SK-N-SH (cell line): Measurements from ENCODE around the gene THEMIS. TPM values are rescaled to one million over a fixed set of nuclear protein-coding genes. Genes with fewer than 3 reads are reported as not detected.

Experiments used
- CTCF ChIA-PET: fragments of 300-600, 350-600 bp; formaldehyde crosslinking; extraction: SDS; loops from one replicate; lab custom pipeline; 2021; lab: Yijun Ruan, JAX
- POLR2A ChIA-PET: fragments of 350-600 bp; sonication (Branson Sonifier 250); formaldehyde crosslinking; extraction: SDS; loops from one replicate; lab custom pipeline; 2020; ENCODE audit warnings: antibody characterized with exemption, inconsistent platforms; lab: Yijun Ruan, JAX
- DNase-seq: peaks from one replicate; pipeline ENCODE4 v3.0.0; 2012
- H2AFZ ChIP-seq: fragments of 200-600 bp; sonication (generic); 2 replicates; pipeline ENCODE4 v1.8.1; 2016; ENCODE audit warnings: antibody characterized with exemption, mild to moderate bottlenecking, low read depth
- H3F3A ChIP-seq: fragments of 200-600 bp; sonication (generic); replicated peaks from 2 replicates; pipeline ENCODE3; 2016; ENCODE audit warnings: antibody characterized with exemption, mild to moderate bottlenecking; ENCODE audit not compliant: insufficient read depth
- H3K27ac ChIP-seq, 2 experiments: fragments of 200-500 bp in 1 of 2; fragments of 200-600 bp in 1 of 2; sonication (Bioruptor generic) in 1 of 2; sonication (generic), shearing (Covaris generic) in 1 of 2; 2 replicates each; pipeline versions ENCODE4 v1.5.1 to v1.6.1; 2014 to 2016; ENCODE audit warnings: low read depth in 2 of 2, inconsistent platforms in 1 of 2, low read length in 1 of 2, mild to moderate bottlenecking in 1 of 2, mixed read lengths in 1 of 2
- H3K27me3 ChIP-seq: fragments of 200-600 bp; sonication (generic), shearing (Covaris generic); 2 replicates; pipeline ENCODE4 v1.6.1; 2016; ENCODE audit warnings: mixed run types; ENCODE audit not compliant: insufficient read depth
- H3K36me3 ChIP-seq, 2 experiments: fragments of 200-500 bp in 1 of 2; fragments of 200-600 bp in 1 of 2; sonication (Bioruptor generic) in 1 of 2; sonication (generic) in 1 of 2; replicated peaks in 1 of 2; 2 replicates each; pipeline versions ENCODE3 to v1.5.1; 2014 to 2016; ENCODE audit warnings: low read length in 1 of 2, mild to moderate bottlenecking in 1 of 2; ENCODE audit not compliant: insufficient read depth in 2 of 2, control insufficient read depth in 1 of 2
- H3K4me1 ChIP-seq, 2 experiments: fragments of 200-500 bp in 1 of 2; fragments of 200-600 bp in 1 of 2; sonication (Bioruptor generic) in 1 of 2; sonication (generic), shearing (Covaris generic) in 1 of 2; 2 replicates each; pipeline versions ENCODE4 v1.5.1 to v1.6.1; 2014 to 2016; ENCODE audit warnings: low read depth in 1 of 2, low read length in 1 of 2, mixed run types in 1 of 2; ENCODE audit not compliant: insufficient read depth in 2 of 2, control insufficient read depth in 1 of 2
- H3K4me2 ChIP-seq: fragments of 200-600 bp; sonication (generic), shearing (Covaris generic); 2 replicates; pipeline ENCODE4 v1.6.1; 2017; ENCODE audit warnings: mixed run types
- H3K4me3 ChIP-seq, 2 experiments: fragments of 200-500 bp in 1 of 2; fragments of 200-600 bp in 1 of 2; sonication (Bioruptor generic) in 1 of 2; sonication (generic), shearing (Covaris generic) in 1 of 2; 2 replicates each; pipeline versions ENCODE4 v1.5.1 to v1.8.1; 2014 to 2016; ENCODE audit warnings: low read depth in 2 of 2, inconsistent platforms in 1 of 2, low read length in 1 of 2, mild to moderate bottlenecking in 1 of 2, mixed read lengths in 1 of 2, moderate library complexity in 1 of 2
- H3K79me2 ChIP-seq: fragments of 200-600 bp; sonication (generic); 2 replicates; pipeline ENCODE4 v1.8.1; 2017; ENCODE audit warnings: mild to moderate bottlenecking; ENCODE audit not compliant: insufficient read depth
- H3K9ac ChIP-seq: fragments of 200-600 bp; sonication (generic); 2 replicates; pipeline ENCODE4 v1.6.1; 2017; ENCODE audit warnings: mixed run types
- H3K9me2 ChIP-seq: fragments of 200-600 bp; sonication (generic); 2 replicates; pipeline ENCODE4 v1.6.1; 2017; ENCODE audit warnings: mixed run types
- H3K9me3 ChIP-seq: fragments of 200-600 bp; sonication (generic); 2 replicates; pipeline ENCODE4 v1.6.1; 2017; ENCODE audit warnings: mixed run types, mild to moderate bottlenecking, moderate library complexity
- H4K20me1 ChIP-seq: fragments of 200-600 bp; sonication (generic); 2 replicates; pipeline ENCODE4 v1.6.1; 2017; ENCODE audit warnings: mild to moderate bottlenecking, mixed run types; ENCODE audit not compliant: insufficient read depth
- CTCF ChIP-seq: fragments of 200-600 bp; sonication (generic); IDR thresholded peaks from 2 replicates; pipeline ENCODE4 v1.6.1; 2017; ENCODE audit warnings: antibody characterized with exemption, mild to moderate bottlenecking, moderate library complexity
- EP300 ChIP-seq, 2 experiments: IDR thresholded peaks; 2 replicates each; pipeline versions ENCODE4 v1.4.0 to v1.6.1; 2012; ENCODE audit warnings: borderline replicate concordance in 1 of 2, low read depth in 1 of 2, low read length in 1 of 2
- FOSL2 ChIP-seq: IDR thresholded peaks from 2 replicates; pipeline ENCODE4 v1.4.0; 2012; ENCODE audit warnings: low read depth, mild to moderate bottlenecking, moderate library complexity, borderline replicate concordance
- GABPA ChIP-seq: IDR thresholded peaks from 2 replicates; pipeline ENCODE4 v1.4.0; 2012; ENCODE audit warnings: low read depth, mild to moderate bottlenecking
- GATA2 ChIP-seq: sonication (generic); formaldehyde crosslinking; IDR thresholded peaks from 2 replicates; pipeline ENCODE4 v1.5.0; 2020; ENCODE audit warnings: mild to moderate bottlenecking, missing genetic modification reagents
- JUND ChIP-seq: IDR thresholded peaks from 2 replicates; pipeline ENCODE4 v1.4.0; 2012
- NRF1 ChIP-seq: IDR thresholded peaks from 2 replicates; pipeline ENCODE4 v1.6.1; 2012; ENCODE audit warnings: low read depth, mild to moderate bottlenecking, low read length
- POLR2AphosphoS5 ChIP-seq: IDR thresholded peaks from 2 replicates; pipeline ENCODE4 v1.6.1; 2012; ENCODE audit warnings: low read depth, low read length
- SIN3A ChIP-seq: IDR thresholded peaks from 2 replicates; pipeline ENCODE4 v1.6.1; 2012; ENCODE audit warnings: low read depth, mild to moderate bottlenecking, low read length, moderate library complexity, borderline replicate concordance
- TEAD4 ChIP-seq: IDR thresholded peaks from 2 replicates; pipeline ENCODE4 v1.4.0; 2012; ENCODE audit warnings: mild to moderate bottlenecking, borderline replicate concordance; ENCODE audit not compliant: insufficient read depth
- WGBS: methylation state at CpG from one replicate; pipeline ENCODE4 v1.1.6; 2017; ENCODE audit warnings: low lambda C conversion rate; 5-methylcytosine and 5-hydroxymethylcytosine counted together
- polyA plus RNA-seq, 3 experiments: library from polyadenylated mRNA; depleted of rRNA; stranded (reverse); fragments of >200 nt; gene quantifications; 2 replicates each; pipeline ENCODE4 v1.2.3, GENCODE V29; 2012
- TF ChIP-seq, protein P1 (sequence below): fragments of 150-350 bp; IDR thresholded peaks from 2 replicates; pipeline ENCODE4 v1.6.1; 2017; ENCODE audit warnings: antibody characterized with exemption, low read length, low read depth, borderline replicate concordance
- TF ChIP-seq, protein P2 (sequence below): fragments of 150-350 bp; IDR thresholded peaks from 2 replicates; pipeline ENCODE4 v1.6.1; 2016; ENCODE audit warnings: mild to moderate bottlenecking, low read depth, low read length
- TF ChIP-seq, protein P3 (sequence below): IDR thresholded peaks from 2 replicates; pipeline ENCODE4; 2012
- TF ChIP-seq, protein P4 (sequence below): IDR thresholded peaks from 2 replicates; pipeline ENCODE4 v1.4.0; 2012; ENCODE audit warnings: low read depth, borderline replicate concordance
- TF ChIP-seq, protein P5 (sequence below): IDR thresholded peaks from 2 replicates; pipeline ENCODE4 v1.4.0; 2012; ENCODE audit warnings: low read depth, borderline replicate concordance

The THEMIS gene
- polyA plus RNA-seq, 1 of the 3 experiments (the other 2 are of a cell fraction): not detected

DNA sequence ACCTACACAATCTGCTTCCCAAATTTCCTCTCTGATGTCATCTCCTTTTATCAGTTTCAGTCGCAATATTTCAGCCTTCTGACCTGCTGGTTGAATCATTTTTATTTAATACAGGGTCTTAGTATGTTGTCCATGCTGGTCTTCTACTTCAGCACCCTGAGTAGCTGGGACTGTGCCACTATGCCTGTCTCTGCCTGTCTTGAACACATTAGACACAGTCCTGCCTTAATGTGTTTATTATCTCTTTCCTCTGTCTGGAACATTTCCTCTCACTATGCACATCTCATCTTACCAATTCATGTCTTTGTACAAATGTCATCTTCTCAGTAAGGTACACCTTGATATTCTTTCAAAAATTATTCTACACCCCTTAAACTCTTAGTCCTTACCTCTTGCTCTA, 106.5 kb downstream of the THEMIS start:
- Histone ChIP-seq H3K4me1 (no peaks in the 10 kb centered on the region), H3K4me3 (no peak overlapping the region), H3F3A (no peaks in the 10 kb centered on the region), H4K20me1 (no peaks in the 10 kb centered on the region), H3K4me2 (no peak overlapping the region), H3K79me2 (no peaks in the 10 kb centered on the region), H3K9me3 (no peaks in the 10 kb centered on the region), H3K27me3 (no peaks in the 10 kb centered on the region), H3K9me2 (no peaks in the 10 kb centered on the region), H2AFZ (no peak overlapping the region), H3K36me3 (no peaks in the 10 kb centered on the region), H3K9ac (no peak overlapping the region), H3K27ac (no peak overlapping the region)
- 14% methylated on average over 1 of the region's 1 CpG for WGBS
- TF ChIP-seq, protein P1, sequence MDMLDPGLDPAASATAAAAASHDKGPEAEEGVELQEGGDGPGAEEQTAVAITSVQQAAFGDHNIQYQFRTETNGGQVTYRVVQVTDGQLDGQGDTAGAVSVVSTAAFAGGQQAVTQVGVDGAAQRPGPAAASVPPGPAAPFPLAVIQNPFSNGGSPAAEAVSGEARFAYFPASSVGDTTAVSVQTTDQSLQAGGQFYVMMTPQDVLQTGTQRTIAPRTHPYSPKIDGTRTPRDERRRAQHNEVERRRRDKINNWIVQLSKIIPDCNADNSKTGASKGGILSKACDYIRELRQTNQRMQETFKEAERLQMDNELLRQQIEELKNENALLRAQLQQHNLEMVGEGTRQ: no peak
- no peak for TF ChIP-seq FOSL2
- TF ChIP-seq, protein P2, sequence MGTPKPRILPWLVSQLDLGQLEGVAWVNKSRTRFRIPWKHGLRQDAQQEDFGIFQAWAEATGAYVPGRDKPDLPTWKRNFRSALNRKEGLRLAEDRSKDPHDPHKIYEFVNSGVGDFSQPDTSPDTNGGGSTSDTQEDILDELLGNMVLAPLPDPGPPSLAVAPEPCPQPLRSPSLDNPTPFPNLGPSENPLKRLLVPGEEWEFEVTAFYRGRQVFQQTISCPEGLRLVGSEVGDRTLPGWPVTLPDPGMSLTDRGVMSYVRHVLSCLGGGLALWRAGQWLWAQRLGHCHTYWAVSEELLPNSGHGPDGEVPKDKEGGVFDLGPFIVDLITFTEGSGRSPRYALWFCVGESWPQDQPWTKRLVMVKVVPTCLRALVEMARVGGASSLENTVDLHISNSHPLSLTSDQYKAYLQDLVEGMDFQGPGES: no peak
- no peak for TF ChIP-seq TEAD4
- no peak for TF ChIP-seq SIN3A
- TF ChIP-seq POLR2AphosphoS5: no peak
- TF ChIP-seq, protein P3, sequence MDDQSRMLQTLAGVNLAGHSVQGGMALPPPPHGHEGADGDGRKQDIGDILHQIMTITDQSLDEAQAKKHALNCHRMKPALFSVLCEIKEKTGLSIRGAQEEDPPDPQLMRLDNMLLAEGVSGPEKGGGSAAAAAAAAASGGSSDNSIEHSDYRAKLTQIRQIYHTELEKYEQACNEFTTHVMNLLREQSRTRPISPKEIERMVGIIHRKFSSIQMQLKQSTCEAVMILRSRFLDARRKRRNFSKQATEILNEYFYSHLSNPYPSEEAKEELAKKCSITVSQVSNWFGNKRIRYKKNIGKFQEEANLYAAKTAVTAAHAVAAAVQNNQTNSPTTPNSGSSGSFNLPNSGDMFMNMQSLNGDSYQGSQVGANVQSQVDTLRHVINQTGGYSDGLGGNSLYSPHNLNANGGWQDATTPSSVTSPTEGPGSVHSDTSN: no peak
- no peak for TF ChIP-seq NRF1
- TF ChIP-seq CTCF: no peak
- TF ChIP-seq, protein P4, sequence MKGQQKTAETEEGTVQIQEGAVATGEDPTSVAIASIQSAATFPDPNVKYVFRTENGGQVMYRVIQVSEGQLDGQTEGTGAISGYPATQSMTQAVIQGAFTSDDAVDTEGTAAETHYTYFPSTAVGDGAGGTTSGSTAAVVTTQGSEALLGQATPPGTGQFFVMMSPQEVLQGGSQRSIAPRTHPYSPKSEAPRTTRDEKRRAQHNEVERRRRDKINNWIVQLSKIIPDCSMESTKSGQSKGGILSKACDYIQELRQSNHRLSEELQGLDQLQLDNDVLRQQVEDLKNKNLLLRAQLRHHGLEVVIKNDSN: no peak
- no peak for TF ChIP-seq GATA2
- POLR2A ChIA-PET: no interaction called here
- DNase-seq: no peak
- CTCF ChIA-PET: no interaction called here

DNA sequence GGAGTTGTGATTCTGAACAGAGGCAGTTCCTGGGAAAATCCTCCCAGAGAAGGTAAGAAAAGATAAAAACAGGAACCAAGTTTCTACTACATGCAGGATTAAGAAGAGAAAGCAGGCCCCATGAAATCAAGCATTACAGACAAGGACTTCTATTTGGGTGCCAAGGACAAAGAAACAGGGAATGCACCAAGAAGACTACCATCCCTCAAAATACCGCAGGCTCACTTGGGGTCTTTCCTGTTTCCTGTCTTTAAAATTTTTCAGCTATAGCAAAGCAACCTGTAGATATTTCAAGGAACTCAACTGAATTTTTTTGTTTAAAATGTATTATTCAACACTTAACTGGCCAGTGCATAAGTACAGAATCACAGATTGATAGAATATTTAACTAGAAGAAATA, 107.5 kb downstream of the THEMIS start:
- no peaks in the 10 kb centered on the region for H3F3A ChIP-seq
- H3K27me3 ChIP-seq: no peaks in the 10 kb centered on the region
- DNase-seq: no peak
- H2AFZ ChIP-seq: no peak overlapping the region
- ChIA-PET POLR2A (no interaction called here), CTCF (no interaction called here)
- H3K36me3 ChIP-seq: no peaks in the 10 kb centered on the region
- H4K20me1 ChIP-seq: no peaks in the 10 kb centered on the region
- 71% methylated on average over 1 of the region's 1 CpG for WGBS
- no peak overlapping the region for H3K4me3 ChIP-seq
- H3K9ac ChIP-seq: no peak overlapping the region
- H3K4me2 ChIP-seq: no peak overlapping the region
- no peaks in the 10 kb centered on the region for H3K9me3 ChIP-seq
- H3K9me2 ChIP-seq: no peaks in the 10 kb centered on the region
- H3K27ac ChIP-seq: no peak overlapping the region
- H3K79me2 ChIP-seq: no peaks in the 10 kb centered on the region
- TF ChIP-seq CTCF (no peak), POLR2AphosphoS5 (no peak), JUND (no peak), NRF1 (no peak), EP300 (IDR thresholded peaks at IDR 0.05; ENCODE audit: borderline replicate concordance in 1 of 2, low read depth in 1 of 2, low read length in 1 of 2) (no peak), GABPA (no peak)
- TF ChIP-seq, protein P5, sequence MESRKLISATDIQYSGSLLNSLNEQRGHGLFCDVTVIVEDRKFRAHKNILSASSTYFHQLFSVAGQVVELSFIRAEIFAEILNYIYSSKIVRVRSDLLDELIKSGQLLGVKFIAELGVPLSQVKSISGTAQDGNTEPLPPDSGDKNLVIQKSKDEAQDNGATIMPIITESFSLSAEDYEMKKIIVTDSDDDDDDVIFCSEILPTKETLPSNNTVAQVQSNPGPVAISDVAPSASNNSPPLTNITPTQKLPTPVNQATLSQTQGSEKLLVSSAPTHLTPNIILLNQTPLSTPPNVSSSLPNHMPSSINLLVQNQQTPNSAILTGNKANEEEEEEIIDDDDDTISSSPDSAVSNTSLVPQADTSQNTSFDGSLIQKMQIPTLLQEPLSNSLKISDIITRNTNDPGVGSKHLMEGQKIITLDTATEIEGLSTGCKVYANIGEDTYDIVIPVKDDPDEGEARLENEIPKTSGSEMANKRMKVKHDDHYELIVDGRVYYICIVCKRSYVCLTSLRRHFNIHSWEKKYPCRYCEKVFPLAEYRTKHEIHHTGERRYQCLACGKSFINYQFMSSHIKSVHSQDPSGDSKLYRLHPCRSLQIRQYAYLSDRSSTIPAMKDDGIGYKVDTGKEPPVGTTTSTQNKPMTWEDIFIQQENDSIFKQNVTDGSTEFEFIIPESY: no peak
- TF ChIP-seq, protein P1: no peak
- no peaks in the 10 kb centered on the region for H3K4me1 ChIP-seq
